HCT116 (cell line): Measurements from ENCODE around the gene AKT1. TPM values are rescaled to one million over a fixed set of nuclear protein-coding genes. Genes with fewer than 3 reads are reported as not detected.

Experiments used
- ATAC-seq: fragments of 200-7000 bp; cut with Tn5 transposase; 2 replicates; pipeline ENCODE4 v1.9.1; 2020; ENCODE audit warnings: mild to moderate bottlenecking, moderate library complexity
- BruUV-seq: library from RNA; stranded (reverse); fragments of 400-500 nt; replicated peaks from 2 replicates; lab custom pipeline; 2021; lab: Mats Ljungman, UMichigan
- CTCF ChIA-PET: fragments of 300-600 bp; sonication (Branson Sonifier 250); formaldehyde crosslinking; loops from one replicate; lab custom pipeline; 2021; ENCODE audit warnings: antibody characterized with exemption; lab: Charles Lee
- POLR2A ChIA-PET: fragments of 300-600, 350-600 bp; sonication (Branson Sonifier 250); formaldehyde crosslinking; loops from one replicate; lab custom pipeline; 2021; ENCODE audit warnings: antibody characterized with exemption; lab: Charles Lee
- RAD21 ChIA-PET, 2 experiments: fragments of 300-600 bp; sonication (Branson Sonifier 250); formaldehyde crosslinking; loops; one replicate each; lab custom pipeline; 2023; ENCODE audit warnings: low total read pairs in 2 of 2; ENCODE audit not compliant: uncharacterized antibody in 2 of 2, unreplicated experiment in 2 of 2, low non-redundant PET in 1 of 2; lab: Charles Lee
- DNase-seq: peaks from one replicate; pipeline ENCODE4 v3.0.0-alpha.2; 2010; ENCODE audit warnings: low read depth, low spot score
- H2AFZ ChIP-seq: fragments of 200-600 bp; shearing (Covaris generic), sonication (generic); 2 replicates; pipeline ENCODE4 v1.6.1; 2017; ENCODE audit warnings: low read depth, mixed run types, mixed read lengths, antibody characterized with exemption, low read length; ENCODE audit not compliant: poor library complexity, severe bottlenecking
- H3K27ac ChIP-seq: 2 replicates; pipeline ENCODE4 v1.5.1; 2012; ENCODE audit warnings: low read depth, low read length
- H3K27me3 ChIP-seq: fragments of 200-600 bp; sonication (generic); 2 replicates; pipeline ENCODE4 v1.6.1; 2016; ENCODE audit warnings: mixed run types, low read length, mixed read lengths; ENCODE audit not compliant: insufficient read depth
- H3K36me3 ChIP-seq, 2 experiments: fragments of 200-500 bp in 1 of 2; fragments of 200-600 bp in 1 of 2; sonication (Bioruptor generic) in 1 of 2; sonication (generic) in 1 of 2; 2 replicates each; pipeline versions ENCODE4 v1.5.1 to v1.6.1; 2014 to 2016; ENCODE audit warnings: low read length in 2 of 2, inconsistent platforms in 1 of 2, mixed read lengths in 1 of 2, mixed run types in 1 of 2; ENCODE audit not compliant: insufficient read depth in 2 of 2, control insufficient read depth in 1 of 2
- H3K4me1 ChIP-seq, 2 experiments: fragments of 200-600 bp in 1 of 2; sonication (generic) in 1 of 2; 2 replicates each; pipeline versions ENCODE4 v1.5.1 to v1.6.1; 2012 to 2017; ENCODE audit warnings: low read length in 2 of 2, inconsistent platforms in 1 of 2, mild to moderate bottlenecking in 1 of 2, mixed read lengths in 1 of 2, mixed run types in 1 of 2, moderate library complexity in 1 of 2; ENCODE audit not compliant: insufficient read depth in 2 of 2, control insufficient read depth in 1 of 2
- H3K4me2 ChIP-seq: fragments of 200-600 bp; sonication (generic); 2 replicates; pipeline ENCODE4 v1.6.1; 2017; ENCODE audit warnings: mixed run types, low read length, mixed read lengths
- H3K4me3 ChIP-seq, 2 experiments: fragments of 200-600 bp in 1 of 2; sonication (generic) in 1 of 2; replicated peaks in 1 of 2; 2 replicates each; pipeline ENCODE4 v1.5.1; 2011 to 2016; ENCODE audit warnings: low read length in 2 of 2, control low read depth in 1 of 2, low read depth in 1 of 2, mild to moderate bottlenecking in 1 of 2, mixed read lengths in 1 of 2, mixed run types in 1 of 2
- H3K79me2 ChIP-seq: fragments of 200-600 bp; sonication (generic); 2 replicates; pipeline ENCODE4 v1.6.1; 2017; ENCODE audit warnings: mild to moderate bottlenecking, mixed run types, low read length, moderate library complexity, mixed read lengths; ENCODE audit not compliant: insufficient read depth
- H3K9ac ChIP-seq: fragments of 200-600 bp; sonication (generic); 2 replicates; pipeline ENCODE4 v1.6.1; 2016; ENCODE audit warnings: low read length, mixed read lengths
- H3K9me2 ChIP-seq: fragments of 200-600 bp; sonication (generic), shearing (Covaris generic); 2 replicates; pipeline ENCODE4 v1.6.1; 2017; ENCODE audit warnings: mixed run types, mild to moderate bottlenecking, moderate library complexity; ENCODE audit not compliant: insufficient read depth
- H3K9me3 ChIP-seq, 2 experiments: fragments of 200-500 bp in 1 of 2; fragments of 200-600 bp in 1 of 2; sonication (Bioruptor generic) in 1 of 2; sonication (generic) in 1 of 2; 2 replicates each; pipeline ENCODE4 v1.6.1; 2014 to 2017; ENCODE audit warnings: low read length in 2 of 2, mixed read lengths in 2 of 2, inconsistent platforms in 1 of 2, low read depth in 1 of 2, mild to moderate bottlenecking in 1 of 2, mixed run types in 1 of 2, moderate library complexity in 1 of 2; ENCODE audit not compliant: control insufficient read depth in 1 of 2, insufficient read depth in 1 of 2
- H4K20me1 ChIP-seq: fragments of 200-600 bp; sonication (generic), shearing (Covaris generic); 2 replicates; pipeline ENCODE4 v1.6.1; 2017; ENCODE audit warnings: mixed run types, mild to moderate bottlenecking, moderate library complexity; ENCODE audit not compliant: insufficient read depth
- ATF3 ChIP-seq: IDR thresholded peaks from 2 replicates; pipeline ENCODE4 v1.6.1; 2012
- CBX3 ChIP-seq: IDR thresholded peaks from 2 replicates; pipeline ENCODE4 v1.6.1; 2012; ENCODE audit warnings: low read depth
- CEBPB ChIP-seq: IDR thresholded peaks from 2 replicates; pipeline ENCODE4 v1.6.1; 2012; ENCODE audit warnings: low read depth
- CTCF ChIP-seq, 3 experiments: fragments of 200-600 bp in 1 of 3; sonication (generic) in 1 of 3; IDR thresholded peaks in 2 of 3; conservative IDR thresholded peaks in 1 of 3; 2 replicates each; pipeline ENCODE4 v1.5.1; 2012 to 2017; ENCODE audit warnings: low read depth in 2 of 3, low read length in 2 of 3, antibody characterized with exemption in 1 of 3, borderline replicate concordance in 1 of 3, control low read depth in 1 of 3, mild to moderate bottlenecking in 1 of 3, mixed read lengths in 1 of 3, mixed run types in 1 of 3, moderate library complexity in 1 of 3; ENCODE audit not compliant: insufficient read depth in 1 of 3
- EZH2 ChIP-seq: fragments of 200-600 bp; sonication (generic); IDR thresholded peaks from 2 replicates; pipeline ENCODE4 v1.6.1; 2017; ENCODE audit warnings: antibody characterized with exemption, mixed run types
- EZH2phosphoT487 ChIP-seq: fragments of 200-600 bp; IDR thresholded peaks from 2 replicates; pipeline ENCODE4 v1.6.1; 2018; ENCODE audit warnings: antibody characterized with exemption, borderline replicate concordance
- FOSL1 ChIP-seq: IDR thresholded peaks from 2 replicates; pipeline ENCODE4 v1.6.1; 2012; ENCODE audit warnings: low read depth
- JUND ChIP-seq: IDR thresholded peaks from 2 replicates; pipeline ENCODE4 v1.6.1; 2012
- POLR2A ChIP-seq: IDR thresholded peaks from 2 replicates; pipeline ENCODE4 v1.7.0; 2011; ENCODE audit warnings: borderline replicate concordance; ENCODE audit not compliant: insufficient read depth, insufficient read length; ENCODE audit errors: extremely low read depth
- POLR2AphosphoS5 ChIP-seq: IDR thresholded peaks from 2 replicates; pipeline ENCODE4 v1.6.1; 2011; ENCODE audit warnings: mild to moderate bottlenecking, low read depth, low read length, moderate library complexity
- RAD21 ChIP-seq: IDR thresholded peaks from 2 replicates; pipeline ENCODE4 v1.6.1; 2012; ENCODE audit warnings: low read depth, mild to moderate bottlenecking
- SIN3A ChIP-seq: IDR thresholded peaks from 2 replicates; pipeline ENCODE4 v1.6.1; 2012; ENCODE audit warnings: low read depth
- SP1 ChIP-seq: IDR thresholded peaks from 2 replicates; pipeline ENCODE4 v1.6.1; 2012; ENCODE audit warnings: low read depth
- SRF ChIP-seq: IDR thresholded peaks from 2 replicates; pipeline ENCODE4 v1.6.1; 2012; ENCODE audit warnings: low read depth
- TCF7L2 ChIP-seq: IDR thresholded peaks from 2 replicates; pipeline ENCODE4 v1.7.0; 2011; ENCODE audit warnings: borderline replicate concordance, inconsistent platforms; ENCODE audit not compliant: insufficient read depth, insufficient read length; ENCODE audit errors: extremely low read depth
- YY1 ChIP-seq: IDR thresholded peaks from 2 replicates; pipeline ENCODE4 v1.6.1; 2011; ENCODE audit warnings: low read length, low read depth, moderate library complexity, mild to moderate bottlenecking; ENCODE audit not compliant: insufficient replicate concordance; ENCODE audit errors: extremely low read depth
- ZBTB33 ChIP-seq: IDR thresholded peaks from 2 replicates; pipeline ENCODE4 v1.6.1; 2011; ENCODE audit warnings: mild to moderate bottlenecking, low read length, moderate library complexity; ENCODE audit not compliant: insufficient replicate concordance; ENCODE audit errors: extremely low read depth
- ZFX ChIP-seq: fragments of 450-650 bp; IDR thresholded peaks from 2 replicates; pipeline ENCODE4 v1.6.1; 2017
- ZNF274 ChIP-seq: fragments of 200-500 bp; sonication (Bioruptor generic); IDR thresholded peaks from 2 replicates; pipeline ENCODE4 v1.6.1; 2014; ENCODE audit warnings: mild to moderate bottlenecking, low read depth, low read length, inconsistent platforms
- intact Hi-C: fragments of 100-400 bp; cut with micrococcal nuclease; formaldehyde crosslinking; loops from 2 replicates; pipeline ENCODE4 v1.10.0; 2022
- total RNA-seq: library from RNA; stranded (reverse); gene quantifications from one replicate; pipeline ENCODE4 v1.2.1, GENCODE V29; 2021; ENCODE audit not compliant: unreplicated experiment

Gene AKT1
- total RNA-seq, 1 experiment from 2014 or later, result 152 TPM

GRCh38 chr14:104772707-104773504, 22.6 kb downstream of the AKT1 start:
- CTCF ChIA-PET, result no interaction called here
- TF ChIP-seq TCF7L2 (no peak), CTCF (IDR thresholded peaks at IDR 0.05 in 2 of 3, conservative IDR thresholded peaks at IDR 0.05 in 1 of 3; ENCODE audit: borderline replicate concordance in 1 of 3, insufficient read depth in 1 of 3, low read depth in 2 of 3, low read length in 2 of 3) (no peak), SP1 (no peak), EZH2phosphoT487 (no peak), EZH2 (no peak), CBX3 (no peak), ZBTB33 (no peak), CEBPB (no peak), RAD21 (no peak), SIN3A (no peak), ZFX (no peak), ZNF274 (no peak), POLR2AphosphoS5 (no peak), ATF3 (no peak), POLR2A (no peak), FOSL1 (no peak), JUND (no peak), SRF (no peak), YY1 (no peak)
- intact Hi-C loops, result no loop called here
- no peak for ATAC-seq
- H3K4me1 ChIP-seq, result peaks cover 3 to 9% of the 10 kb centered on the region in 2 experiments; a peak in 3 of 4 replicates
- H3K4me2 ChIP-seq, result no peak overlapping the region
- H3K27ac ChIP-seq, result no peak overlapping the region
- no peaks in the 10 kb centered on the region for H3K9me2 ChIP-seq
- H2AFZ ChIP-seq, result no peak overlapping the region
- no peaks in the 10 kb centered on the region for H3K27me3 ChIP-seq
- no peak overlapping the region for H3K9ac ChIP-seq
- no peaks in the 10 kb centered on the region for H3K79me2 ChIP-seq
- H4K20me1 ChIP-seq, result no peaks in the 10 kb centered on the region
- no peak overlapping the region for H3K4me3 ChIP-seq
- H3K36me3 ChIP-seq, result peaks cover 2 to 43% of the 10 kb centered on the region in 2 experiments; a peak in 3 of 4 replicates
- POLR2A ChIA-PET, result no interaction called here
- BruUV-seq, result no TSS peak
- DNase-seq, result no peak
- RAD21 ChIA-PET, result no interaction called here
- H3K9me3 ChIP-seq, result peaks cover 0 to 11% of the 10 kb centered on the region in 2 experiments; a peak in 2 of 4 replicates
